Adrenal gland (tissue), 19 donors: ENCODE measurements around the gene TMEM38A. TPM values are rescaled to one million over a fixed set of nuclear protein-coding genes. Genes with fewer than 3 reads are reported as not detected.

Experiments used
- DNase-seq, 7 donors: peaks; one replicate each; pipeline ENCODE4 v3.0.0-alpha.2; 2019 to 2020
- H3K27ac ChIP-seq, 5 donors: fragments of 200-600 bp; sonication (generic) in 4 of 5; 1 replicate in 3 of 5; 2 replicates in 2 of 5; pipeline versions ENCODE4 v1.5.1 to v1.8.0; 2016 to 2020; ENCODE audit warnings: mild to moderate bottlenecking in 1 of 5
- H3K27me3 ChIP-seq: fragments of 200-600 bp; 2 replicates; pipeline ENCODE4 v1.8.0; 2021
- H3K36me3 ChIP-seq, 2 donors: fragments of 200-600 bp; replicated peaks in 1 of 2; 1 replicate in 1 of 2; 2 replicates in 1 of 2; pipeline versions ENCODE4 v1.5.1 to v1.8.0; 2018 to 2022
- H3K4me1 ChIP-seq, 2 donors: fragments of 200-600 bp; replicated peaks in 1 of 2; 1 replicate in 1 of 2; 2 replicates in 1 of 2; pipeline versions ENCODE4 v1.5.1 to v1.8.0; 2018 to 2021
- H3K4me3 ChIP-seq, 4 donors: fragments of 200-600 bp; sonication (generic) in 3 of 4; one replicate each; pipeline ENCODE4 v1.5.1; 2016 to 2018
- H3K9me3 ChIP-seq, 3 donors: fragments of 200-600 bp; sonication (generic) in 1 of 3; replicated peaks in 1 of 3; 1 replicate in 2 of 3; 2 replicates in 1 of 3; pipeline versions ENCODE4 v1.5.1 to v1.8.0; 2016 to 2021
- CTCF ChIP-seq, 6 experiments: fragments of 450-650 bp in 4 of 6; fragments of 200-600 bp in 2 of 6; sonication (generic) in 1 of 6; IDR thresholded peaks; 1 replicate in 5 of 6; 2 replicates in 1 of 6; pipeline versions ENCODE4 v1.5.1 to v1.8.0; 2016 to 2021; ENCODE audit warnings: antibody characterized with exemption in 6 of 6, mild to moderate bottlenecking in 2 of 6, moderate library complexity in 1 of 6
- POLR2A ChIP-seq, 2 donors: fragments of 450-650 bp; IDR thresholded peaks; one replicate each; pipeline ENCODE4 v1.6.1; 2017; ENCODE audit warnings: antibody characterized with exemption in 2 of 2, mild to moderate bottlenecking in 2 of 2, moderate library complexity in 1 of 2
- WGBS, 4 donors: extraction: QIAGEN DNeasy Blood & Tissue Kit in 2 of 4; methylation state at CpG; one replicate each; pipeline versions ENCODE4 v1.1.5 to v1.1.7; 2013 to 2017; 5-methylcytosine and 5-hydroxymethylcytosine counted together
- intact Hi-C, 2 donors: fragments of 100-400 bp; cut with DNase I; formaldehyde crosslinking; loops; one replicate each; pipeline versions ENCODE4 v1.14.1 to v1.15.0; 2022 to 2023
- long read RNA-seq, 10 donors: library from polyadenylated mRNA in 3 of 10; unstranded in 2 of 10; stranded (forward) in 1 of 10; transcript quantifications; one replicate each; pipeline ENCODE4 v2.0.0 and lab custom pipeline, GENCODE V29; 2021 to 2026
- polyA plus RNA-seq, 3 donors: library from polyadenylated mRNA; stranded (reverse); fragments of 200-250 nt in 2 of 3; fragments of 350-450 nt in 1 of 3; fragmentation: Illumina TruSeq in 1 of 3; extraction: RNeasy Lipid Tissue Mini Kit (QIAGEN cat#74804) in 1 of 3; gene quantifications; one replicate each; pipeline ENCODE4 v1.2.3, GENCODE V29; 2013 to 2014
- total RNA-seq, 9 donors: library from RNA; depleted of rRNA in 4 of 9; stranded (reverse); fragments of >200 nt in 4 of 9; fragments of 120-200 nt in 1 of 9; fragmentation: NEBNext Ultra II Directional in 1 of 9; extraction: Animal tissue kit (Norgen Biotek cat#: 25700) in 1 of 9; gene quantifications; one replicate each; pipeline versions ENCODE4 v1.1.0 to v1.2.4, GENCODE V29; 2013 to 2023
- donor health status: healthy with polysubstance abuse.
- donor health status: Bipolar disorder and iron deficiency.
- donor health status: DM: yes; HTN: yes; CAD: no.
- donor health status: DM: no; HTN: no; CAD: no.
- donor health status: DM: no; HTN: no; CAD: no.
- donor health status: DM: yes; HTN: yes; CAD: no.

Gene TMEM38A
- total RNA-seq (10 to 100 TPM in 1 of 9 donors, 1 to 10 TPM in 8; 3.7 to 10.4 (median 6.4) TPM), polyA plus RNA-seq (1 to 10 TPM; 2.2 to 4.1 (median 3.3) TPM)
- long read RNA-seq, donor 1, partial matches to known transcripts, result 0 of 2 reads
- long read RNA-seq, donor 1, other reads (novel, unspliced or antisense), result 0 of 2 reads
- long read RNA-seq, donor 2, partial matches to known transcripts, result 16 of 18 reads
- long read RNA-seq, donor 2, other reads (novel, unspliced or antisense), result 0 of 18 reads
- long read RNA-seq, donor 3, partial matches to known transcripts, result 0 of 2 reads
- long read RNA-seq, donor 3, other reads (novel, unspliced or antisense), result 0 of 2 reads
- long read RNA-seq, donor 4, transcript TMEM38A-201 (6 exons, 2,649 nt), result major isoform, 6 of 8 reads
- long read RNA-seq, donor 4, partial matches to known transcripts, result 0 of 8 reads
- long read RNA-seq, donor 4, other reads (novel, unspliced or antisense), result 1 of 8 reads
- long read RNA-seq, donor 5, transcript TMEM38A-201 (6 exons, 2,649 nt), result major isoform, 29 of 38 reads
- long read RNA-seq, donor 5, transcript TMEM38A-202 (3 exons, 798 nt), result minor isoform, 5 of 38 reads
- long read RNA-seq, donor 5, partial matches to known transcripts, result 2 of 38 reads
- long read RNA-seq, donor 5, other reads (novel, unspliced or antisense), result 2 of 38 reads
- long read RNA-seq, donor 6, partial matches to known transcripts, result 0 of 3 reads
- long read RNA-seq, donor 6, other reads (novel, unspliced or antisense), result 1 of 3 reads
- long read RNA-seq, donor 7, partial matches to known transcripts, result 0 of 1 reads
- long read RNA-seq, donor 7, other reads (novel, unspliced or antisense), result 0 of 1 reads
- long read RNA-seq, donor 8, result 0 reads
- long read RNA-seq, donor 9, partial matches to known transcripts, result 5 of 8 reads
- long read RNA-seq, donor 9, other reads (novel, unspliced or antisense), result 0 of 8 reads
- long read RNA-seq, donor 10, partial matches to known transcripts, result 0 of 2 reads
- long read RNA-seq, donor 10, other reads (novel, unspliced or antisense), result 0 of 2 reads

GRCh38 chr19:16660763-16661479 lies at the start of gene TMEM38A:
TMEM38A (plus strand) TSS chr19:16661139; CDS start chr19:16661218, 79 bp downstream.
- Histone ChIP-seq H3K9me3 (no peaks in the 10 kb centered on the region), H3K36me3 (peaks cover 0 to 25% of the 10 kb centered on the region in 2 donors), H3K4me1 (peaks cover 7 to 19% of the 10 kb centered on the region in 2 donors), H3K27ac (peak within 1 kb of the TSS; percentile 68 to 99 (median 80)), H3K27me3 (no peaks in the 10 kb centered on the region), H3K4me3 (peak within 1 kb of the TSS; percentile 29 to 80 (median 66))
- no peak for TF ChIP-seq CTCF (IDR thresholded peaks at IDR 0.05)
- peak in 1 of 2 donors; percentile 34 for TF ChIP-seq POLR2A (IDR thresholded peaks at IDR 0.05)
- DNase-seq, result peak; percentile 47 to 64 (median 60)
- 1 to 3% (median 1%) methylated on average over 10 to 76 of the region's 76 CpGs for whole genome bisulfite sequencing, 4 donors
- intact Hi-C loops, result no loop called here

- intact Hi-C loops, result no loop called here
- Histone ChIP-seq H3K4me3 (no peak overlapping the region), H3K36me3 (no peaks in the 10 kb centered on the region), H3K27me3 (no peaks in the 10 kb centered on the region), H3K9me3 (no peaks in the 10 kb centered on the region), H3K4me1 (peaks cover 27 to 50% of the 10 kb centered on the region in 2 donors), H3K27ac (peak overlapping the region; percentile 36 to 94 (median 85))
- TF ChIP-seq POLR2A (IDR thresholded peaks at IDR 0.05), result no peak
- peak in 2 of 6 experiments; percentile 3 to 5 for TF ChIP-seq CTCF (IDR thresholded peaks at IDR 0.05)
- WGBS, 4 donors, result 20 to 29% (median 25%) methylated on average over 3 of the region's 3 CpGs
- DNase-seq, result no peak
These were observed 48.3 kb upstream of the TMEM38A start for GRCh38 chr19:16612636-16613035.

- H3K27ac ChIP-seq, result peak overlapping the region in 1 of 5 donors; percentile 94
These were observed 47.1 kb upstream of the TMEM38A start for GRCh38 chr19:16613841-16614240.

More at GRCh38 chr19:16613841-16614240, 47.1 kb upstream of the TMEM38A start:
- peaks cover 22 to 41% of the 10 kb centered on the region in 2 donors for H3K4me1 ChIP-seq
- no peaks in the 10 kb centered on the region for H3K36me3 ChIP-seq
- WGBS, 4 donors, result 67 to 91% (median 84%) methylated on average over 1 to 2 of the region's 2 CpGs
- no peaks in the 10 kb centered on the region for H3K9me3 ChIP-seq
- H3K4me3 ChIP-seq, result no peak overlapping the region
- DNase-seq, result no peak
- H3K27me3 ChIP-seq, result no peaks in the 10 kb centered on the region
- intact Hi-C loops, result no loop called here
- TF ChIP-seq POLR2A (IDR thresholded peaks at IDR 0.05) (no peak), CTCF (IDR thresholded peaks at IDR 0.05) (no peak)
